ENCODE results near the gene OR10X1.

OR10X1 gene

GRCh38 chr1:158579733-158580132 is at the start of gene OR10X1:
OR10X1 (minus strand) TSS chr1:158579899; CDS start chr1:158579899, 0 bp downstream.
- DNase-seq (ENCODE audit: low read depth) = no peak
- H3K4me3 ChIP-seq (ENCODE audit: control insufficient read depth, low read depth, low read length) = no peak within 1 kb of the TSS
- TF ChIP-seq, protein P1, sequence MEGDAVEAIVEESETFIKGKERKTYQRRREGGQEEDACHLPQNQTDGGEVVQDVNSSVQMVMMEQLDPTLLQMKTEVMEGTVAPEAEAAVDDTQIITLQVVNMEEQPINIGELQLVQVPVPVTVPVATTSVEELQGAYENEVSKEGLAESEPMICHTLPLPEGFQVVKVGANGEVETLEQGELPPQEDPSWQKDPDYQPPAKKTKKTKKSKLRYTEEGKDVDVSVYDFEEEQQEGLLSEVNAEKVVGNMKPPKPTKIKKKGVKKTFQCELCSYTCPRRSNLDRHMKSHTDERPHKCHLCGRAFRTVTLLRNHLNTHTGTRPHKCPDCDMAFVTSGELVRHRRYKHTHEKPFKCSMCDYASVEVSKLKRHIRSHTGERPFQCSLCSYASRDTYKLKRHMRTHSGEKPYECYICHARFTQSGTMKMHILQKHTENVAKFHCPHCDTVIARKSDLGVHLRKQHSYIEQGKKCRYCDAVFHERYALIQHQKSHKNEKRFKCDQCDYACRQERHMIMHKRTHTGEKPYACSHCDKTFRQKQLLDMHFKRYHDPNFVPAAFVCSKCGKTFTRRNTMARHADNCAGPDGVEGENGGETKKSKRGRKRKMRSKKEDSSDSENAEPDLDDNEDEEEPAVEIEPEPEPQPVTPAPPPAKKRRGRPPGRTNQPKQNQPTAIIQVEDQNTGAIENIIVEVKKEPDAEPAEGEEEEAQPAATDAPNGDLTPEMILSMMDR (conservative IDR thresholded peaks at IDR 0.05; ENCODE audit: control insufficient read depth, insufficient read depth, low read depth, low read length) = no peak

GRCh38 chr1:158613764-158614163 is 34.1 kb upstream of the OR10X1 start:
- TF ChIP-seq, protein P1 (conservative IDR thresholded peaks at IDR 0.05; ENCODE audit: control insufficient read depth, insufficient read depth, low read depth, low read length) = no peak
- H3K4me3 ChIP-seq (ENCODE audit: control insufficient read depth, low read depth, low read length) = no peak overlapping the region
- DNase-seq (ENCODE audit: low read depth) = no peak

DNA sequence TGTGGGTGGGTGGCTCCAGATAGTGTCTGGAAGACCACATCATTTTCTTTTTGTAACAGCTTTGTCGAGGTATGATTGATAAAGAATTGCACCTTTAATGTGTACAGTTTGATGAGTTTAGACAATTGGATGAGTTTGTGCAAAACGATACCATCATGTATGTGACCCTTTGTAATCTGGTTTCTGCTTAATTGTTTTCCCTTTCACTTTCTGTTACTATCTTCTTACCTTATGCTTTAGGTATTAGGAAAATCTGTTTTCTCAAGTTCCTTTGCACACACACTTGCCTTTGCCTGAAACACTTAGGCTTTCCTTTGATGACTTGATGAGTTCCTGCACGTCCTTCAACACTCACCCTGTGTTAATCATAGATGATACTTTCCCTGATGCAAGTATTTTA is 32.2 kb upstream of the OR10X1 start:
- DNase-seq (ENCODE audit: low read depth) = no peak
- H3K4me3 ChIP-seq (ENCODE audit: control insufficient read depth, low read depth, low read length) = no peak overlapping the region
- TF ChIP-seq, protein P1 (conservative IDR thresholded peaks at IDR 0.05; ENCODE audit: control insufficient read depth, insufficient read depth, low read depth, low read length) = no peak

DNA sequence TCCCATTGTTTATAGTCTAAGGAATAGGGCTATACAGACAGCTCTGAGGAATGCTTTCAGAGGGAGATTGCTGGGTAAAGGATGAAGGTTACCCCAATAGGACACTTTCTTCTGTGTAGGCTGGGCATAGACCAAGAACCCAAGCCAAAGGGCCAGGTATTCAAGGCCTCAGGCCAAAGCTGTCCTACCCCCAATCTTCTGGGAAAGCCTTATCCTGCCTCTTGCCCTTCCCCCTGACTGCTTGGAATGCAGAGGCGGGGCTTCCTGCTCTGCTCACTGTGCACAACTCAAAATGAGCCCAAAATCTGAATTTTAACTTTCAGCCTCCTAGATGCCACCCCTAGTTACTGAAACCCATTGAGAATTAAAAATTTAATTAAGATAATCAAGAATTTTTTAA is 27.6 kb upstream of the OR10X1 start:
- TF ChIP-seq, protein P1 (conservative IDR thresholded peaks at IDR 0.05; ENCODE audit: control insufficient read depth, insufficient read depth, low read depth, low read length) = no peak
- no peak for DNase-seq (ENCODE audit: low read depth)
- no peak overlapping the region for H3K4me3 ChIP-seq (ENCODE audit: control insufficient read depth, low read depth, low read length)

- no peak within 1 kb of the TSS for H3K4me3 ChIP-seq (ENCODE audit: control insufficient read depth, low read depth, low read length)
- TF ChIP-seq, protein P1 (conservative IDR thresholded peaks at IDR 0.05; ENCODE audit: control insufficient read depth, insufficient read depth, low read depth, low read length) = no peak
- no peak for DNase-seq (ENCODE audit: low read depth)
These were observed 25.3 kb upstream of the OR10X1 start, which contains the start of gene OR10Z1 for GRCh38 chr1:158604968-158605367. OR10Z1 (plus strand) TSS chr1:158605268; CDS start chr1:158606439, 1,171 bp downstream.

GRCh38 chr1:158600735-158601134 is 21.0 kb upstream of the OR10X1 start:
- TF ChIP-seq, protein P1 (conservative IDR thresholded peaks at IDR 0.05; ENCODE audit: control insufficient read depth, insufficient read depth, low read depth, low read length) = no peak
- H3K4me3 ChIP-seq (ENCODE audit: control insufficient read depth, low read depth, low read length) = no peak overlapping the region
- no peak for DNase-seq (ENCODE audit: low read depth)

DNA sequence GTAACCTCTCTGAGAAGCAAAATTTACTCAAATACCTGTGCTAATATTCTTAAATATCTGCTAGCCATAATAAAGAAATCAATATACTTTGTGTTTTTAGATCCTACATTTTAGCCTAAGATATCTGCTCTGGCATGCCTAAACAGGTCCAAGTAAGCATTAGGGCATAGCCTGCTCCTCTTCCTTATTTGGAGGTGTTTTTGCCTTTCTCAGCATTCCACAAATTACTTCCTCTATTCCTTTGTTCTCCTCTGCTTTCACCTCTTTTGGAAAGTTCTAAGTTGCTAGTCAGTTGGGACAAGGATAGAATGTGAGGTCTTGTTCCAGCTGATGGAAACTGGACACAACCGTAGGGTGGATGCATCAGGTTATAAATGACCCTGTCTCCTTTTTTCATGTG is 7.2 kb upstream of the OR10X1 start:
- DNase-seq (ENCODE audit: low read depth) = no peak
- TF ChIP-seq, protein P1 (conservative IDR thresholded peaks at IDR 0.05; ENCODE audit: control insufficient read depth, insufficient read depth, low read depth, low read length) = no peak
- no peak overlapping the region for H3K4me3 ChIP-seq (ENCODE audit: control insufficient read depth, low read depth, low read length)

All from fibroblast of mammary gland (primary cell).